ENCODE measurements around the gene OR1E2.
"Not testable (repeated sequence)": the region's sequence is repeated elsewhere in the genome, so short reads cannot be mapped to it uniquely, and the experiment has no call there.

Gene OR1E2

GRCh38 chr17:3433741-3434140 lies at the start of gene OR1E2:
Gene OR1E2 (minus strand): TSS chr17:3433841. CDS start chr17:3433841, 0 bp downstream.
- no peak for DNase-seq (ENCODE audit: low spot score)

GRCh38 chr17:3482852-3483251 lies 49.2 kb upstream of the OR1E2 start:
- DNase-seq (ENCODE audit: low spot score), result no peak

GRCh38 chr17:3479988-3480387 lies 46.3 kb upstream of the OR1E2 start:
- DNase-seq (ENCODE audit: low spot score), result no peak

- no peak for DNase-seq (ENCODE audit: low spot score)
These were observed 42.4 kb upstream of the OR1E2 start, which contains the start of gene ASPA for GRCh38 chr17:3475812-3476610. Gene ASPA (plus strand): TSS chr17:3475997. CDS start chr17:3476160, 163 bp downstream.

GRCh38 chr17:3475251-3475685 lies 41.6 kb upstream of the OR1E2 start:
- no peak for DNase-seq (ENCODE audit: low spot score)

GRCh38 chr17:3474212-3474611 lies 40.6 kb upstream of the OR1E2 start:
- peak; percentile 15 for DNase-seq (ENCODE audit: low spot score)

GRCh38 chr17:3472137-3472536 lies 38.5 kb upstream of the OR1E2 start:
- no peak for DNase-seq (ENCODE audit: low spot score)

- DNase-seq (ENCODE audit: low spot score), result no peak
These were observed 38.0 kb upstream of the OR1E2 start, which contains the start of gene SPATA22 for GRCh38 chr17:3471599-3471998. Gene SPATA22 (minus strand): TSS chr17:3471819. CDS start chr17:3469325, 2,494 bp downstream.

GRCh38 chr17:3469529-3469928 lies 35.9 kb upstream of the OR1E2 start:
- no peak for DNase-seq (ENCODE audit: low spot score)

- DNase-seq (ENCODE audit: low spot score), result not testable (repeated sequence)
These were observed 32.7 kb upstream of the OR1E2 start for GRCh38 chr17:3466355-3466754.

GRCh38 chr17:3448059-3448665 lies 14.5 kb upstream of the OR1E2 start:
- no peak for DNase-seq (ENCODE audit: low spot score)

- DNase-seq (ENCODE audit: low spot score), result no peak
These were observed 14.0 kb upstream of the OR1E2 start for GRCh38 chr17:3447625-3448024.

GRCh38 chr17:3440451-3440850 lies 6.8 kb upstream of the OR1E2 start:
- no peak for DNase-seq (ENCODE audit: low spot score)

GRCh38 chr17:3438368-3438767 lies 4.7 kb upstream of the OR1E2 start:
- DNase-seq (ENCODE audit: low spot score), result no peak

- DNase-seq (ENCODE audit: low spot score), result not testable (repeated sequence)
These were observed 426 bp downstream of the OR1E2 start for GRCh38 chr17:3433215-3433614.

GRCh38 chr17:3418222-3418621 lies 15.4 kb downstream of the OR1E2 start:
- no peak for DNase-seq (ENCODE audit: low spot score)

- no peak for DNase-seq (ENCODE audit: low spot score)
These were observed 18.0 kb downstream of the OR1E2 start for GRCh38 chr17:3415610-3416009.

- not testable (repeated sequence) for DNase-seq (ENCODE audit: low spot score)
These were observed 21.4 kb downstream of the OR1E2 start for GRCh38 chr17:3412216-3412615.

GRCh38 chr17:3411070-3411469 lies 22.6 kb downstream of the OR1E2 start, which contains the start of gene OR3A3:
Gene OR3A3 (plus strand): TSS chr17:3411370.
- DNase-seq (ENCODE audit: low spot score), result no peak

GRCh38 chr17:3403856-3404255 lies 29.8 kb downstream of the OR1E2 start:
- not testable (repeated sequence) for DNase-seq (ENCODE audit: low spot score)

- no peak for DNase-seq (ENCODE audit: low spot score)
These were observed 31.9 kb downstream of the OR1E2 start for GRCh38 chr17:3401786-3402185.

- no peak for DNase-seq (ENCODE audit: low spot score)
These were observed 33.6 kb downstream of the OR1E2 start for GRCh38 chr17:3400055-3400454.

- DNase-seq (ENCODE audit: low spot score), result no peak
These were observed 35.3 kb downstream of the OR1E2 start, which contains the start of gene OR1E1 for GRCh38 chr17:3398310-3398709. Gene OR1E1 (minus strand): TSS chr17:3398410. CDS start chr17:3398410, 0 bp downstream.

Data from LoVo (cell line).